ENCODE measurements around the gene AP3B1.

- TF ChIP-seq REST (IDR thresholded peaks at IDR 0.05; ENCODE audit: unreplicated experiment) = no peak
- TF ChIP-seq EZH2phosphoT487 (IDR thresholded peaks at IDR 0.05; ENCODE audit: unreplicated experiment) = no peak
- TF ChIP-seq CTCF (conservative IDR thresholded peaks at IDR 0.05; ENCODE audit: low read depth in 2 of 2) = no peak
- TF ChIP-seq ZNF114 (CRISPR knock-in tag; IDR thresholded peaks at IDR 0.05) = no peak
- TF ChIP-seq JUNB (IDR thresholded peaks at IDR 0.05; ENCODE audit: unreplicated experiment) = no peak
- no peak for TF ChIP-seq STAT1 (IDR thresholded peaks at IDR 0.05; ENCODE audit: unreplicated experiment)
- no peak for TF ChIP-seq POLR2AphosphoS5 (IDR thresholded peaks at IDR 0.05; ENCODE audit: low read depth)
- no peak for TF ChIP-seq NANOG (IDR thresholded peaks at IDR 0.05; ENCODE audit: borderline replicate concordance)
- no peak for TF ChIP-seq EZH2 (IDR thresholded peaks at IDR 0.05; ENCODE audit: low read depth, unreplicated experiment)
- no peak for TF ChIP-seq CREB1 (CRISPR knock-in tag; IDR thresholded peaks at IDR 0.05; ENCODE audit: low read depth)
Observed at GRCh38 chr5:78253201-78253600, 41.3 kb downstream of the AP3B1 start.

Measured in GM23338 (cell line).